HepG2 (cell line): ENCODE data around the gene FBXO33. TPM values are rescaled to one million over a fixed set of nuclear protein-coding genes. Genes with fewer than 3 reads are reported as not detected.

Source experiments
- ATAC-seq: fragments of 200-7000 bp; cut with Tn5 transposase; 3 replicates; pipeline ENCODE4 v1.9.1; 2020; ENCODE audit warnings: mild to moderate bottlenecking, moderate library complexity
- BruUV-seq: library from RNA; stranded (reverse); fragments of 400-500 nt; replicated peaks from 2 replicates; lab custom pipeline; 2021; lab: Mats Ljungman, UMichigan
- CTCF ChIA-PET: fragments of 300-600 bp; formaldehyde crosslinking; extraction: SDS; loops from one replicate; lab custom pipeline; 2021; ENCODE audit warnings: low total read pairs, inconsistent platforms, low intra/inter-chr PET ratio; lab: Yijun Ruan, JAX
- POLR2A ChIA-PET: fragments of 350-600 bp; sonication (Branson Sonifier 250); formaldehyde crosslinking; loops from one replicate; lab custom pipeline; 2020; ENCODE audit warnings: antibody characterized with exemption, inconsistent platforms; lab: Yijun Ruan, JAX
- DNase-seq: peaks from one replicate; pipeline ENCODE4 v3.0.0-alpha.2; 2015; ENCODE audit warnings: low spot score
- FAIRE-seq: peaks from 3 replicates; lab custom pipeline; 2011; peaks lifted over from hg19 to GRCh38; lab: Jason Lieb, UNC
- H2AFZ ChIP-seq: one replicate; pipeline ENCODE4 v1.6.1; 2011; ENCODE audit warnings: low read length, inconsistent platforms
- H3K27ac ChIP-seq: fragments of 300-600 bp; 3 replicates; pipeline ENCODE4 v1.8.0; 2011; ENCODE audit warnings: mixed run types, mild to moderate bottlenecking, mixed read lengths, low read length, inconsistent platforms; ENCODE audit not compliant: insufficient read depth; ENCODE audit errors: extremely low read length
- H3K27me3 ChIP-seq, 2 experiments: fragments of 200-600 bp in 1 of 2; 2 replicates in 1 of 2; 3 replicates in 1 of 2; pipeline versions ENCODE4 v1.6.0 to v1.8.0; 2011; ENCODE audit warnings: low read length in 2 of 2, mild to moderate bottlenecking in 2 of 2, moderate library complexity in 2 of 2, inconsistent platforms in 1 of 2; ENCODE audit not compliant: insufficient read depth in 2 of 2, control insufficient read depth in 1 of 2
- H3K36me3 ChIP-seq, 2 experiments: fragments of 200-600 bp in 1 of 2; replicated peaks in 1 of 2; 2 replicates in 1 of 2; 3 replicates in 1 of 2; pipeline versions ENCODE4 v1.5.1 to v1.8.0; 2011; ENCODE audit warnings: low read length in 2 of 2, inconsistent platforms in 1 of 2; ENCODE audit not compliant: insufficient read depth in 2 of 2, control insufficient read depth in 1 of 2
- H3K4me1 ChIP-seq: 2 replicates; pipeline ENCODE4 v1.5.1; 2012; ENCODE audit warnings: low read length, inconsistent platforms; ENCODE audit not compliant: insufficient read depth
- H3K4me2 ChIP-seq: 2 replicates; pipeline ENCODE4 v1.6.0; 2011; ENCODE audit warnings: low read depth, low read length, inconsistent platforms
- H3K4me3 ChIP-seq, 3 experiments: fragments of 200-600 bp in 1 of 3; sonication (generic), shearing (Covaris generic) in 1 of 3; replicated peaks in 1 of 3; 2 replicates each; pipeline ENCODE4 v1.5.1; 2011 to 2016; ENCODE audit warnings: low read length in 3 of 3, inconsistent platforms in 2 of 3, low read depth in 2 of 3, mild to moderate bottlenecking in 2 of 3, control low read depth in 1 of 3, mixed read lengths in 1 of 3; ENCODE audit not compliant: insufficient read depth in 1 of 3
- H3K79me2 ChIP-seq: one replicate; pipeline ENCODE4 v1.6.1; 2011; ENCODE audit warnings: low read length, inconsistent platforms; ENCODE audit not compliant: insufficient read depth
- H3K9ac ChIP-seq: 2 replicates; pipeline ENCODE4 v1.6.0; 2011; ENCODE audit warnings: mild to moderate bottlenecking, low read depth, low read length, inconsistent platforms; ENCODE audit not compliant: insufficient read depth
- H3K9me3 ChIP-seq: 2 replicates; pipeline ENCODE4 v1.5.1; 2012; ENCODE audit warnings: mild to moderate bottlenecking, low read length
- H4K20me1 ChIP-seq: 2 replicates; pipeline ENCODE4 v1.6.0; 2011; ENCODE audit warnings: inconsistent platforms, mild to moderate bottlenecking, low read length, moderate library complexity; ENCODE audit not compliant: insufficient read depth
- BORCS8-MEF2B ChIP-seq: sonication (generic); formaldehyde crosslinking; IDR thresholded peaks from 2 replicates; pipeline ENCODE4 v1.8.0; 2022; ENCODE audit warnings: mild to moderate bottlenecking, missing genetic modification reagents
- KAT8 ChIP-seq: IDR thresholded peaks from 2 replicates; pipeline ENCODE4 v1.6.1; 2016; ENCODE audit warnings: missing genetic modification reagents, missing compliant biosample characterization
- SPEN ChIP-seq: sonication (generic); formaldehyde crosslinking; IDR thresholded peaks from 2 replicates; pipeline ENCODE4 v1.5.1; 2020; ENCODE audit warnings: low read depth, mild to moderate bottlenecking, missing genetic modification reagents
- TAF1 ChIP-seq: sonication (generic); formaldehyde crosslinking; IDR thresholded peaks from 2 replicates; pipeline ENCODE4 v1.4.0; 2020; ENCODE audit warnings: missing genetic modification reagents
- THYN1 ChIP-seq: sonication (generic); formaldehyde crosslinking; IDR thresholded peaks from 2 replicates; pipeline ENCODE4 v1.8.1; 2023; ENCODE audit warnings: low read depth, mild to moderate bottlenecking, moderate library complexity, missing genetic modification reagents, borderline replicate concordance
- YEATS2 ChIP-seq: sonication (generic); formaldehyde crosslinking; IDR thresholded peaks from 2 replicates; pipeline ENCODE4 v1.4.0; 2020; ENCODE audit warnings: missing genetic modification reagents, borderline replicate concordance
- ZNF709 ChIP-seq: sonication (generic); formaldehyde crosslinking; IDR thresholded peaks from 2 replicates; pipeline ENCODE4 v1.5.0; 2020; ENCODE audit warnings: mild to moderate bottlenecking, missing genetic modification reagents
- WGBS: methylation state at CpG from one replicate; pipeline ENCODE4 v1.1.6; 2017; ENCODE audit warnings: low lambda C conversion rate; 5-methylcytosine and 5-hydroxymethylcytosine counted together
- in situ Hi-C: cut with HindIII; loops from 2 replicates; pipeline ENCODE4 v1.10.0; 2017; ENCODE audit warnings: low pct_unique_long_range_greater_than_20kb; ENCODE audit not compliant: extremely low pct_ligation_motif_present
- intact Hi-C: fragments of 100-400 bp; cut with micrococcal nuclease; formaldehyde crosslinking; loops from one replicate; pipeline ENCODE4 v1.10.0; 2022; ENCODE audit not compliant: unreplicated experiment
- polyA plus RNA-seq, 8 experiments: library from polyadenylated mRNA; depleted of rRNA in 3 of 8; stranded (reverse) in 7 of 8; unstranded in 1 of 8; fragments of >200 nt; fragmentation: Illumina TruSeq in 4 of 8; extraction: Trizol in 4 of 8; gene quantifications; 2 replicates each; pipeline versions ENCODE4 v1.2.1 to v1.2.3, GENCODE V29; 2011 to 2016; ENCODE audit warnings: low read depth in 4 of 8, missing spikeins in 1 of 8, mixed read lengths in 1 of 8; ENCODE audit not compliant: insufficient read depth in 1 of 8
- total RNA-seq, 5 experiments: library from RNA; depleted of rRNA; stranded (reverse); fragments of >200 nt; fragmentation: Illumina TruSeq; extraction: Trizol; gene quantifications; 2 replicates each; pipeline ENCODE4 v1.2.3, GENCODE V29; 2016; ENCODE audit warnings: low read depth in 1 of 5
- TF ChIP-seq, protein P1 (sequence below): sonication (generic); formaldehyde crosslinking; IDR thresholded peaks from 2 replicates; pipeline ENCODE4 v1.4.0; 2020; ENCODE audit warnings: low read depth, mild to moderate bottlenecking, missing genetic modification reagents
- TF ChIP-seq, protein P2 (sequence below): sonication (generic); formaldehyde crosslinking; IDR thresholded peaks from 2 replicates; pipeline ENCODE4 v1.4.0; 2020; ENCODE audit warnings: missing genetic modification reagents
- TF ChIP-seq, protein P3 (sequence below): sonication (generic); formaldehyde crosslinking; IDR thresholded peaks from 2 replicates; pipeline ENCODE4 v1.4.0; 2020; ENCODE audit warnings: missing genetic modification reagents, mild to moderate bottlenecking, borderline replicate concordance

FBXO33 gene
- total and polyA plus RNA-seq, 2 of the 13 experiments (the other 11 are each of a cell fraction or from before 2014, with no cell fraction given), result 15.5 to 16.9 TPM

DNA sequence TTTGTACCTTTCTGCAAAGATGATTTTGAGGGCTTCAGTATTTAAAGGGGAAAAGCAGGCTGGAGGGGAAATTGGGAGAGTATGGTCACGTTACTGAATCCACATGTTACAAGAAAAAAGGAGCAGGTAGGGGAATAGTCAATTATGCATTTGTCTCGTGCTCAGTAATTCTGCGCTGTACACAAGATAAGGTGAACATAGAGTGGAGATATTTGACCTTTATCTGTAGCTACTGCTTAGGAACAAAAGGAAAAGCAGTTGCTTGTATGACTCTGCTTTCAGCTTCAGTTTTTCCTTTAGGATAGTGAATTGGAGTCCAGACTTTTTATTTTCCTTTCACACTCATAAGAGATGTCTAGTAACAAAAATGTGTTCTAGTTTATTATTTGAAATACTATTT lies 49.8 kb downstream of the FBXO33 start:
- H2AFZ ChIP-seq, result no peak overlapping the region
- in situ Hi-C loops, result no loop called here
- H3K4me1 ChIP-seq, result no peaks in the 10 kb centered on the region
- no peak for DNase-seq
- no peak overlapping the region for H3K4me3 ChIP-seq
- H3K9me3 ChIP-seq, result no peaks in the 10 kb centered on the region
- H3K27me3 ChIP-seq, result no peaks in the 10 kb centered on the region
- no peak overlapping the region for H3K27ac ChIP-seq
- intact Hi-C loops, result no loop called here
- CTCF ChIA-PET, result no interaction called here
- no peaks in the 10 kb centered on the region; a peak in 1 of 5 replicates for H3K36me3 ChIP-seq
- WGBS, result 95% methylated on average over 3 of the region's 3 CpGs
- H4K20me1 ChIP-seq, result no peaks in the 10 kb centered on the region
- TF ChIP-seq, protein P1, sequence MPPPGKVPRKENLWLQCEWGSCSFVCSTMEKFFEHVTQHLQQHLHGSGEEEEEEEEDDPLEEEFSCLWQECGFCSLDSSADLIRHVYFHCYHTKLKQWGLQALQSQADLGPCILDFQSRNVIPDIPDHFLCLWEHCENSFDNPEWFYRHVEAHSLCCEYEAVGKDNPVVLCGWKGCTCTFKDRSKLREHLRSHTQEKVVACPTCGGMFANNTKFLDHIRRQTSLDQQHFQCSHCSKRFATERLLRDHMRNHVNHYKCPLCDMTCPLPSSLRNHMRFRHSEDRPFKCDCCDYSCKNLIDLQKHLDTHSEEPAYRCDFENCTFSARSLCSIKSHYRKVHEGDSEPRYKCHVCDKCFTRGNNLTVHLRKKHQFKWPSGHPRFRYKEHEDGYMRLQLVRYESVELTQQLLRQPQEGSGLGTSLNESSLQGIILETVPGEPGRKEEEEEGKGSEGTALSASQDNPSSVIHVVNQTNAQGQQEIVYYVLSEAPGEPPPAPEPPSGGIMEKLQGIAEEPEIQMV (CRISPR knock-in tag), result no peak
- TF ChIP-seq, protein P2, sequence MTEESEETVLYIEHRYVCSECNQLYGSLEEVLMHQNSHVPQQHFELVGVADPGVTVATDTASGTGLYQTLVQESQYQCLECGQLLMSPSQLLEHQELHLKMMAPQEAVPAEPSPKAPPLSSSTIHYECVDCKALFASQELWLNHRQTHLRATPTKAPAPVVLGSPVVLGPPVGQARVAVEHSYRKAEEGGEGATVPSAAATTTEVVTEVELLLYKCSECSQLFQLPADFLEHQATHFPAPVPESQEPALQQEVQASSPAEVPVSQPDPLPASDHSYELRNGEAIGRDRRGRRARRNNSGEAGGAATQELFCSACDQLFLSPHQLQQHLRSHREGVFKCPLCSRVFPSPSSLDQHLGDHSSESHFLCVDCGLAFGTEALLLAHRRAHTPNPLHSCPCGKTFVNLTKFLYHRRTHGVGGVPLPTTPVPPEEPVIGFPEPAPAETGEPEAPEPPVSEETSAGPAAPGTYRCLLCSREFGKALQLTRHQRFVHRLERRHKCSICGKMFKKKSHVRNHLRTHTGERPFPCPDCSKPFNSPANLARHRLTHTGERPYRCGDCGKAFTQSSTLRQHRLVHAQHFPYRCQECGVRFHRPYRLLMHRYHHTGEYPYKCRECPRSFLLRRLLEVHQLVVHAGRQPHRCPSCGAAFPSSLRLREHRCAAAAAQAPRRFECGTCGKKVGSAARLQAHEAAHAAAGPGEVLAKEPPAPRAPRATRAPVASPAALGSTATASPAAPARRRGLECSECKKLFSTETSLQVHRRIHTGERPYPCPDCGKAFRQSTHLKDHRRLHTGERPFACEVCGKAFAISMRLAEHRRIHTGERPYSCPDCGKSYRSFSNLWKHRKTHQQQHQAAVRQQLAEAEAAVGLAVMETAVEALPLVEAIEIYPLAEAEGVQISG (CRISPR knock-in tag), result no peak
- TF ChIP-seq YEATS2, result no peak
- no peak for TF ChIP-seq KAT8
- no peak for TF ChIP-seq BORCS8-MEF2B
- TF ChIP-seq, protein P3, sequence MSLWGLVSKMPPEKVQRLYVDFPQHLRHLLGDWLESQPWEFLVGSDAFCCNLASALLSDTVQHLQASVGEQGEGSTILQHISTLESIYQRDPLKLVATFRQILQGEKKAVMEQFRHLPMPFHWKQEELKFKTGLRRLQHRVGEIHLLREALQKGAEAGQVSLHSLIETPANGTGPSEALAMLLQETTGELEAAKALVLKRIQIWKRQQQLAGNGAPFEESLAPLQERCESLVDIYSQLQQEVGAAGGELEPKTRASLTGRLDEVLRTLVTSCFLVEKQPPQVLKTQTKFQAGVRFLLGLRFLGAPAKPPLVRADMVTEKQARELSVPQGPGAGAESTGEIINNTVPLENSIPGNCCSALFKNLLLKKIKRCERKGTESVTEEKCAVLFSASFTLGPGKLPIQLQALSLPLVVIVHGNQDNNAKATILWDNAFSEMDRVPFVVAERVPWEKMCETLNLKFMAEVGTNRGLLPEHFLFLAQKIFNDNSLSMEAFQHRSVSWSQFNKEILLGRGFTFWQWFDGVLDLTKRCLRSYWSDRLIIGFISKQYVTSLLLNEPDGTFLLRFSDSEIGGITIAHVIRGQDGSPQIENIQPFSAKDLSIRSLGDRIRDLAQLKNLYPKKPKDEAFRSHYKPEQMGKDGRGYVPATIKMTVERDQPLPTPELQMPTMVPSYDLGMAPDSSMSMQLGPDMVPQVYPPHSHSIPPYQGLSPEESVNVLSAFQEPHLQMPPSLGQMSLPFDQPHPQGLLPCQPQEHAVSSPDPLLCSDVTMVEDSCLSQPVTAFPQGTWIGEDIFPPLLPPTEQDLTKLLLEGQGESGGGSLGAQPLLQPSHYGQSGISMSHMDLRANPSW (CRISPR knock-in tag), result no peak
- TF ChIP-seq TAF1 (CRISPR knock-in tag), result no peak
- TF ChIP-seq THYN1, result no peak
- no peak for TF ChIP-seq ZNF709 (CRISPR knock-in tag)
- no peak for TF ChIP-seq SPEN (CRISPR knock-in tag)
- BruUV-seq, result no TSS peak
- FAIRE-seq, result no peak
- no peaks in the 10 kb centered on the region for H3K79me2 ChIP-seq
- H3K4me2 ChIP-seq, result no peak overlapping the region
- POLR2A ChIA-PET, result interaction anchor here (0.7 to 1.8 kb wide), 3 partner anchors 212 to 703 kb away, joined by 3 to 5 read pairs (median 4); partner anchors contain the start of genes SEC23A and TRAPPC6B
- H3K9ac ChIP-seq, result no peak overlapping the region
- ATAC-seq, result no peak
